GM12875 (cell line): ENCODE results near the gene TSEN15.

Experiments used
- H3K4me3 ChIP-seq: one replicate; pipeline ENCODE4 v1.5.1; 2011; ENCODE audit warnings: low read depth, low read length, control low read depth
- TF ChIP-seq, protein P1 (sequence below): IDR thresholded peaks from 2 replicates; pipeline ENCODE4 v1.5.1; 2011; ENCODE audit warnings: low read depth, mild to moderate bottlenecking, control low read depth, inconsistent platforms, low read length, moderate library complexity, borderline replicate concordance; ENCODE audit not compliant: insufficient read depth

Gene TSEN15

GRCh38 chr1:184048561-184049240 lies 2.8 kb upstream of the TSEN15 start:
- TF ChIP-seq, protein P1, sequence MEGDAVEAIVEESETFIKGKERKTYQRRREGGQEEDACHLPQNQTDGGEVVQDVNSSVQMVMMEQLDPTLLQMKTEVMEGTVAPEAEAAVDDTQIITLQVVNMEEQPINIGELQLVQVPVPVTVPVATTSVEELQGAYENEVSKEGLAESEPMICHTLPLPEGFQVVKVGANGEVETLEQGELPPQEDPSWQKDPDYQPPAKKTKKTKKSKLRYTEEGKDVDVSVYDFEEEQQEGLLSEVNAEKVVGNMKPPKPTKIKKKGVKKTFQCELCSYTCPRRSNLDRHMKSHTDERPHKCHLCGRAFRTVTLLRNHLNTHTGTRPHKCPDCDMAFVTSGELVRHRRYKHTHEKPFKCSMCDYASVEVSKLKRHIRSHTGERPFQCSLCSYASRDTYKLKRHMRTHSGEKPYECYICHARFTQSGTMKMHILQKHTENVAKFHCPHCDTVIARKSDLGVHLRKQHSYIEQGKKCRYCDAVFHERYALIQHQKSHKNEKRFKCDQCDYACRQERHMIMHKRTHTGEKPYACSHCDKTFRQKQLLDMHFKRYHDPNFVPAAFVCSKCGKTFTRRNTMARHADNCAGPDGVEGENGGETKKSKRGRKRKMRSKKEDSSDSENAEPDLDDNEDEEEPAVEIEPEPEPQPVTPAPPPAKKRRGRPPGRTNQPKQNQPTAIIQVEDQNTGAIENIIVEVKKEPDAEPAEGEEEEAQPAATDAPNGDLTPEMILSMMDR = no peak
- H3K4me3 ChIP-seq = no peak overlapping the region

GRCh38 chr1:184049291-184049690 lies 2.2 kb upstream of the TSEN15 start:
- H3K4me3 ChIP-seq = no peak overlapping the region
- TF ChIP-seq, protein P1 = no peak

DNA sequence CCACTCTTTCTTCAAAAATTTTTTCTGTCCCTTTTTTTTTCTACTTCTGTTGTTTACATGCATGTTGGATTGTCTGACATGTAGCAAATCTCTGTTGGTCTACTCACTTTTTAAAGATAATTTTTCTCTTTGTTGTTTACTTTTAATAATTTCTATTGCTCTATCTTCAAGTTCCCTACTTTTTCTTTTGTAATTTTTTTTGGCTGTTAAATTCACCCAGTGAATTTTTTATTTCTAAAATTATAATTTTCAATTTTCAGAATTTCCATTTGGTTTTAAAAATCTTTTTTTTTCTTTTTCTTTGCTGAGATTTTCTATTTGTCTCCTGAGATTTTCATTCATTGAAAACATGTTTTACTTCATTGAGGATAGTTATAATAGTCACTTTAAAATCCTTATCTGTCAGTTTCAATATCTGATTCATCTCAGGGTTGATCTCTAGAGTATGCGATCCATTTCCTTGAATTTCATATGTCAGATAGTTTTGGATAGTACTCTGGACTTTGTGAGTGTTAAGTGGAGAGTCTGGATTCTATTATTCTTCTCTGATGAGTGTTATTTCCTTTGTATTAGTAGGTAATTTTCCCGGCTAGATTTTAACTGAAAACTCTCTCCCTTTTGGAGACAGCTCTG lies 1.6 kb upstream of the TSEN15 start:
- TF ChIP-seq, protein P1 = no peak
- H3K4me3 ChIP-seq = no peak overlapping the region

- TF ChIP-seq, protein P1 = no peak
- H3K4me3 ChIP-seq = no peak overlapping the region
Measured at GRCh38 chr1:184050636-184051035, 894 bp upstream of the TSEN15 start.

DNA sequence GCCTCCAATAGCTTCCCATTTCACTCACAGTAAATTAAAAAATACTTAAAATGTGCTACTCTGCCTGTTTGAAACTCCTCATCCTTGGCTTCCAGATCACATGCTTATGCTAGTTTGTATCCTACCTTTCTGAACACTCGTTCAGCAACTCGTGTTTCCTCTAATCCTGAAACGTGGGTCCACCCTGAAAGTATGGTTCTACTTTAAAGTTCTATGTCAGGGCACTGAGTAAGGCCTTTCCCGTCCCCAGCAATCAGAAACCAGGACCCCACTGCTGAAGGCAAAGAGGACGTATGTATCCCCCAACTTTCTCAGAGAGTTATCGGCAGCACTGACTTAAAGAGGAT lies 419 bp upstream of the TSEN15 start:
- TF ChIP-seq, protein P1 = no peak
- H3K4me3 ChIP-seq = peak overlapping the region; percentile 89

DNA sequence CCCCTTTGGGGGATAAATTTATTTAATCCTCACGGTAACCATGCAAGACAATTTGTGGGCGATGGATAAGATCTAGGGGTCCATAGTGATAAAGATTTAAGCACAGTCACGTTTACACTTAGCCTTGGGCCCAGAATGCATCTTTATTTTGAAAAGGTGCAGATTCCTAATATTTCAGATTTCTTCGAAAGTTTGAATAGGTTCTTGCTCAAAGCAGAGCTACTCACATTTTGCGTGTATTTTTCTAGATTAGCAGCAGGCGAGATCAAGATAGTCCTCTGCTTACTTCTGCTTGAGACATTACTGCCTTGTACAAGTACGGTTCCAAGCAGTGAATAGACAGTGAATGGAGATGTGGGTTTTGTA lies 647 bp downstream of the TSEN15 start:
- TF ChIP-seq, protein P1 = no peak

DNA sequence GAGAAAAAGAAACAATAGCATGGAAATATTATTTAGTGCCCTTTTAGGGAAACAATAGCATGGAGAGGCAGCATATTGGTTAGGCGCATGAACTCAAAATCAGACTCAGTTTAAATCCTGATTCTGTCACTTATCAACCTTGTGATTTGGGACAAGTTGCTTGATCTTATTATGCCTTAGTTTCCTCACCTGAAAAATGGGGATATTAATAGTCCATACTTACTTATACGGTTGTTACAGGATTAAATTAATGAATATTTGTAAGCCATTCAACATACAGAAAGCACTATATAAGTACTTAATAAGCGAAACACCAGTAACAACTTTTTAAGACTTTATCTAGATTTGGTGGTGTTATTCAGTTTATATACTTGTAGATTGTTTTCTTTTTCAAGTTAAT lies 1.2 kb downstream of the TSEN15 start:
- no peak overlapping the region for H3K4me3 ChIP-seq

More for the DNA sequence above, 647 bp downstream of the TSEN15 start:
- peak overlapping the region; percentile 89 for H3K4me3 ChIP-seq

More for the DNA sequence above, 1.2 kb downstream of the TSEN15 start:
- TF ChIP-seq, protein P1 = no peak
